Activated naive CD4-positive, alpha-beta T cell treated with anti-CD3 and anti-CD28 coated beads, Interleukin-2, amount 10 ng/mL, durations not matched to agents 7 days and 5 days (primary cell): Measurements from ENCODE around the gene ADIPOQ.
"Not testable (repeated sequence)": the region's sequence is repeated elsewhere in the genome, so short reads cannot be mapped to it uniquely, and the experiment has no call there.

Source experiments
- CTCF ChIA-PET: fragments of 350-600 bp; sonication (Branson Sonifier 250); formaldehyde crosslinking; loops from one replicate; lab custom pipeline; 2021; ENCODE audit warnings: antibody characterized with exemption; lab: Charles Lee
- DNase-seq: peaks from one replicate; pipeline ENCODE4 v3.0.0-alpha.2; 2020
- H3K27ac Mint-ChIP-seq: one replicate; pipeline ENCODE4 v1.8.0; 2021; ENCODE audit warnings: mild to moderate bottlenecking, moderate library complexity, mixed read lengths
- H3K27me3 Mint-ChIP-seq: one replicate; pipeline ENCODE4 v1.8.0; 2021; ENCODE audit warnings: mild to moderate bottlenecking, mixed read lengths
- H3K36me3 Mint-ChIP-seq: one replicate; pipeline ENCODE4 v1.8.0; 2021; ENCODE audit warnings: mixed read lengths
- H3K4me1 Mint-ChIP-seq: one replicate; pipeline ENCODE4 v1.8.0; 2021; ENCODE audit warnings: mixed read lengths
- H3K4me3 Mint-ChIP-seq: one replicate; pipeline ENCODE4 v1.8.0; 2021; ENCODE audit warnings: mild to moderate bottlenecking, moderate library complexity, mixed read lengths
- H3K9me3 Mint-ChIP-seq: one replicate; pipeline ENCODE4 v1.8.0; 2021; ENCODE audit warnings: mixed read lengths

Gene ADIPOQ

GRCh38 chr3:186841620-186842019 is 890 bp upstream of the ADIPOQ start:
- no peaks in the 10 kb centered on the region for H3K36me3 Mint-ChIP-seq
- no peak overlapping the region for H3K4me3 Mint-ChIP-seq
- CTCF ChIA-PET, result interaction anchor here (1.2 kb wide), 1 partner anchor 272 kb away, joined by 4 read pairs; no protein-coding TSS in a partner anchor
- no peak for DNase-seq
- no peak overlapping the region for H3K27ac Mint-ChIP-seq
- H3K27me3 Mint-ChIP-seq, result peaks cover 36% of the 10 kb centered on the region
- H3K9me3 Mint-ChIP-seq, result no peaks in the 10 kb centered on the region
- no peaks in the 10 kb centered on the region for H3K4me1 Mint-ChIP-seq

GRCh38 chr3:186843039-186843432 is 526 bp downstream of the ADIPOQ start:
- Mint-ChIP-seq H3K4me3 (no peak overlapping the region), H3K9me3 (no peaks in the 10 kb centered on the region), H3K27me3 (peaks cover 33% of the 10 kb centered on the region), H3K36me3 (no peaks in the 10 kb centered on the region), H3K27ac (no peak overlapping the region), H3K4me1 (no peaks in the 10 kb centered on the region)
- DNase-seq, result no peak
- CTCF ChIA-PET, result interaction anchor here (7.9 kb wide), 1 partner anchor 323 kb away, joined by 106 read pairs; no protein-coding TSS in a partner anchor

DNA sequence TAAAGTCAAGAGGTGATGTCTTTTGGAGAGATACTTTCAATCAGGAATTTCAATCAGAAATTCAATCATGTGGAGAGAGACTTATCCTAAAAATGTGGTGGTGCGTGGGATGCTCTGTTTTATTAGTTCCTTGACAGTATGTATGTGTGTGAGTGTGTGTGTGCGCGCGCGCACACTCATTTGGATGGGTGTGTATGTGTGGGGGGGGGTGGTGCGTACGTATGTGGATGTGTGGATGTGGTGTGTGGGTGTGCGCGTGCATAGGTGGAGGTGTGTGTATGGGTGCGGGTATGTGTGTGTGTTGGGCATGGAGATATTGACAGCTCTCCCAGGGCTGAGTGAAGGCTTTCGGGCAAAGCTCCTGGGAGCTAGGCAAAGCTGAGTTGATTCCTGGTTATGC is 2.4 kb downstream of the ADIPOQ start:
- Mint-ChIP-seq H3K27ac (no peak overlapping the region), H3K36me3 (no peaks in the 10 kb centered on the region), H3K27me3 (peaks cover 37% of the 10 kb centered on the region), H3K9me3 (no peaks in the 10 kb centered on the region), H3K4me1 (peaks cover 7% of the 10 kb centered on the region), H3K4me3 (no peak overlapping the region)
- CTCF ChIA-PET, result interaction anchor here (0.8 to 7.9 kb wide), 2 partner anchors 306 to 321 kb away, joined by 4 to 106 read pairs; no protein-coding TSS in a partner anchor
- DNase-seq, result no peak

GRCh38 chr3:186845756-186846155 is 3.2 kb downstream of the ADIPOQ start:
- CTCF ChIA-PET, result interaction anchor here (7.9 kb wide), 1 partner anchor 320 kb away, joined by 106 read pairs; no protein-coding TSS in a partner anchor
- Mint-ChIP-seq H3K27me3 (peaks cover 37% of the 10 kb centered on the region), H3K4me1 (peaks cover 8% of the 10 kb centered on the region), H3K9me3 (no peaks in the 10 kb centered on the region), H3K4me3 (no peak overlapping the region), H3K27ac (no peak overlapping the region), H3K36me3 (no peaks in the 10 kb centered on the region)
- DNase-seq, result no peak

DNA sequence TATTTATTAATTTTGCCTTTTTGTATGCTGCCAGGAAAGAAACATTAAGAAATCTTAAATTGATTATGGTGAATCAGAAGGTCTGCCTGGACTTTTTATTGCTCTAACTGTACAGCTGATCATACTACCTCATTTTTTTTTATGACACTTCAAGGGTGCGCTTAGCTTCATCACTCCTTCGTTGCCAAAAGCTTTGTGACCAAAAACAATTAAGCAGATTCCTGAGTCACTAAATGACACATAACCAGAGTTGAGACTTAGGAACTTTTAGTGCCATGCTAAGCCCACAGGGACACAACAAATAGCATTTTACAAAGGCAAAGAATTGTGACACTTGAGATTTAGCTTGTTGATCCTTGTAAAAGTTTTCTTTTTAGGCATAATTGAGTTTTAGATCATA is 4.9 kb downstream of the ADIPOQ start:
- Mint-ChIP-seq H3K27me3 (peaks cover 36% of the 10 kb centered on the region), H3K9me3 (no peaks in the 10 kb centered on the region), H3K4me1 (peaks cover 14% of the 10 kb centered on the region), H3K27ac (no peak overlapping the region), H3K4me3 (no peak overlapping the region), H3K36me3 (no peaks in the 10 kb centered on the region)
- no peak for DNase-seq
- CTCF ChIA-PET, result interaction anchor here (1.1 to 7.9 kb wide), 4 partner anchors 83 to 318 kb away, joined by 4 to 106 read pairs (median 52); partner anchors contain the start of gene ST6GAL1

GRCh38 chr3:186849374-186849975 is 7.0 kb downstream of the ADIPOQ start:
- H3K27me3 Mint-ChIP-seq, result peaks cover 20% of the 10 kb centered on the region
- H3K27ac Mint-ChIP-seq, result no peak overlapping the region
- H3K9me3 Mint-ChIP-seq, result no peaks in the 10 kb centered on the region
- no peaks in the 10 kb centered on the region for H3K36me3 Mint-ChIP-seq
- no peak overlapping the region for H3K4me3 Mint-ChIP-seq
- peaks cover 14% of the 10 kb centered on the region for H3K4me1 Mint-ChIP-seq
- CTCF ChIA-PET, result interaction anchor here (0.6 to 7.9 kb wide), 53 partner anchors 11 to 830 kb away, joined by 3 to 106 read pairs (median 5); partner anchors contain the start of genes RPL39L and ST6GAL1
- DNase-seq, result no peak

- not testable (repeated sequence) for H3K36me3 Mint-ChIP-seq, H3K4me3 Mint-ChIP-seq, DNase-seq, H3K27ac Mint-ChIP-seq, H3K9me3 Mint-ChIP-seq
- Mint-ChIP-seq H3K27me3 (peaks cover 11% of the 10 kb centered on the region), H3K4me1 (peaks cover 14% of the 10 kb centered on the region)
- CTCF ChIA-PET, result interaction anchor here (0.7 to 1.7 kb wide), 5 partner anchors 79 to 362 kb away, joined by 3 to 7 read pairs (median 3); no protein-coding TSS in a partner anchor
Measured at GRCh38 chr3:186851835-186852234, 9.3 kb downstream of the ADIPOQ start.

- CTCF ChIA-PET, result interaction anchor here (1.3 to 1.7 kb wide), 2 partner anchors 287 to 298 kb away, joined by 7 read pairs; partner anchors contain the start of gene RPL39L
- Mint-ChIP-seq H3K9me3 (no peaks in the 10 kb centered on the region), H3K27me3 (peaks cover 9% of the 10 kb centered on the region), H3K4me1 (peaks cover 17% of the 10 kb centered on the region), H3K36me3 (no peaks in the 10 kb centered on the region), H3K27ac (no peak overlapping the region), H3K4me3 (no peak overlapping the region)
- no peak for DNase-seq
Measured at GRCh38 chr3:186852994-186853393, 10.5 kb downstream of the ADIPOQ start.

- DNase-seq, result no peak
- H3K27me3 Mint-ChIP-seq, result peaks cover 4% of the 10 kb centered on the region
- no peak overlapping the region for H3K4me3 Mint-ChIP-seq
- peaks cover 1% of the 10 kb centered on the region for H3K9me3 Mint-ChIP-seq
- H3K27ac Mint-ChIP-seq, result no peak overlapping the region
- H3K36me3 Mint-ChIP-seq, result peaks cover 1% of the 10 kb centered on the region
- CTCF ChIA-PET, result interaction anchor here (1.3 to 2.0 kb wide), 2 partner anchors 259 to 285 kb away, joined by 6 to 7 read pairs; partner anchors contain the start of gene RPL39L
- H3K4me1 Mint-ChIP-seq, result peaks cover 17% of the 10 kb centered on the region
Measured at GRCh38 chr3:186854146-186854545, 11.6 kb downstream of the ADIPOQ start.

GRCh38 chr3:186854954-186855353 is 12.4 kb downstream of the ADIPOQ start:
- peaks cover 4% of the 10 kb centered on the region for H3K27me3 Mint-ChIP-seq
- CTCF ChIA-PET, result interaction anchor here (0.6 to 2.0 kb wide), 2 partner anchors 258 to 310 kb away, joined by 3 to 6 read pairs; no protein-coding TSS in a partner anchor
- no peak overlapping the region for H3K27ac Mint-ChIP-seq
- peaks cover 5% of the 10 kb centered on the region for H3K36me3 Mint-ChIP-seq
- H3K9me3 Mint-ChIP-seq, result peaks cover 6% of the 10 kb centered on the region
- no peak for DNase-seq
- H3K4me3 Mint-ChIP-seq, result no peak overlapping the region
- peaks cover 10% of the 10 kb centered on the region for H3K4me1 Mint-ChIP-seq

DNA sequence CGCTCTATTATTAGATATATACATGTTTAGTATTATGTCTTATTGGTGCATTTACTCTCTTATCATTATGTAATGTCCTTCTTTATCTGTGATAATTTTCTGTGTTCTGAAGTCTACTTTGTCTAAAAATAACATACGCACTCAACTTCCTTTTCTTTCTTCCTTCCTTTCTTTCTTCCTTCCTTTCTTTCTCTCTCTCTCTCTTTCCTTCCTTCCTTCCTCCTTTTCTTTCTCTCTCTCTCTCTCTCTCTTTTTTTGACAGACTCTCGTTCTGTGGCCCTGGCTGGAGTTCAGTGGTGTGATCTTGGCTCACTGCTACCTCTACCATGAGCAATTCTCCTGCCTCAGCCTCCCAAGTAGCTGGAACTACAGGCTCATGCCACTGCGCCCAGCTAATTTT is 15.2 kb downstream of the ADIPOQ start:
- CTCF ChIA-PET, result interaction anchor here (0.9 kb wide), 1 partner anchor 265 kb away, joined by 3 read pairs; no protein-coding TSS in a partner anchor
- Mint-ChIP-seq H3K4me3 (no peak overlapping the region), H3K9me3 (peaks cover 6% of the 10 kb centered on the region), H3K4me1 (peaks cover 11% of the 10 kb centered on the region), H3K36me3 (peaks cover 5% of the 10 kb centered on the region), H3K27me3 (peaks cover 4% of the 10 kb centered on the region), H3K27ac (no peak overlapping the region)
- DNase-seq, result no peak

- DNase-seq, H3K9me3 Mint-ChIP-seq, H3K27me3 Mint-ChIP-seq, H3K4me3 Mint-ChIP-seq, CTCF ChIA-PET, H3K36me3 Mint-ChIP-seq, H3K27ac Mint-ChIP-seq: not testable (repeated sequence)
- H3K4me1 Mint-ChIP-seq, result peaks cover 20% of the 10 kb centered on the region
Measured at GRCh38 chr3:186865215-186865853, 22.8 kb downstream of the ADIPOQ start.

DNA sequence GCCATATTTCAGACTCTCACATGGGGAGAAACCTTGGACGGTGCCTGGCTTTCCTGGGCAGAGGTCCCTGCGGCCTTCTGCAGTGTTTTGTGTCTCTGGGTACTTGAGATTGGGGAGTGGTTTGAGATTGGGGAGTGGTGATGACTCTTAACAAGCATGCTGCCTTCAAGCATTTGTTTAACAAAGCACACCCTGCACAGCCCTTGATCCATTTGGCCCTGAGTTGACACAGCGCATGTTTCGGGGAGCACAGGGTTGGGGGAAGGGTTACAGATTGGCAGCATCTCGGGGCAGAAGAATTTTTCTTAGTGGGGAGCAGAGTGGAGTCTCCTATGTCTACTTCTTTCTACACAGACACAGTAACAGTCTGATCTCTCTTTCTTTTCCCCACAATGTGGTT is 23.6 kb downstream of the ADIPOQ start:
- H3K27ac Mint-ChIP-seq, H3K27me3 Mint-ChIP-seq, DNase-seq, H3K9me3 Mint-ChIP-seq, H3K4me3 Mint-ChIP-seq, CTCF ChIA-PET: not testable (repeated sequence)
- Mint-ChIP-seq H3K4me1 (peaks cover 22% of the 10 kb centered on the region), H3K36me3 (peaks cover 10% of the 10 kb centered on the region)

DNA sequence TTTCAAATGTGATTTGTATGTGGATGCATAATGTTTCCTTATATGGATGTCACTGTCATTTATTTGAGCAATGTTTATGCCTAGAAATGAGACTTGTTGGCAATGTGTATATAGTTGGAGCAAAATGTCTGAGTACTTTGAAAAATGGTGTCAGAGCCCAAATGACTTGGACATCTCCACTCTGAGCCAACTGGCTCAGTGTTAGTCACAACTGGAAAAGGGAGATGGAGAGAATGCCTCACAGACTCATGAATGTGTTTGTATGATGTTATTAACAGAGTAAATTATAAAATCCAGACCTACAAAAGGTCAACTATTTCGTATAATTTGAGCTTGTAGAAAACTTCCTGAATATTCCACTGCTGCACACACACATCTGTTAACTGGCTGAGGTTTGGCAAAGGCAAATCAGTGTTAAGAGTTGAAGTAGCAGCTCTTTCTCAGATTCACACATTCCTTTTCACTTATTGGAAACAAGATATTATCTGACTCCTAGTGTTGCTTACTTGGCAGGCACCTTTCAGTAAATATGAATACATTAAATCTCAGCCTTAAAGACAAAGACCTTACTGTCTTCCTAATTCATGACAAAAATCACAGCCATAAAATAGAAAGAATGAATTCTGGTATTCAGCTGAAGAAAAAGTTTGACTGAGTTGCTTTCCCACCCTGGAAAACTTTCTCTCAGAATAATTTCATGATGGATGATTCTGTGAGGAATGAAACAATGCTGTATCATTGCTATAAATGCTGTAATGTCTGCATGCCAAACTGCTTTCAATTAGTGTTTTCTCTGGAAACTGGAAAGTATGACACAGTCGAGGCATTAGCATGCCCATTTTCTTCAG is 27.0 kb downstream of the ADIPOQ start:
- Mint-ChIP-seq H3K9me3 (peaks cover 11% of the 10 kb centered on the region), H3K27me3 (no peaks in the 10 kb centered on the region), H3K4me3 (no peak overlapping the region), H3K27ac (no peak overlapping the region), H3K36me3 (peaks cover 18% of the 10 kb centered on the region), H3K4me1 (peaks cover 32% of the 10 kb centered on the region)
- CTCF ChIA-PET, result no interaction called here
- DNase-seq, result no peak
